Kasumi-1 (cell line): ENCODE measurements around the gene OASL.

Experiments used
- DNase-seq, 2 experiments: peaks; one replicate each; lab custom pipeline; 2025; lab: John Stamatoyannopoulos, UW

Gene OASL

DNA sequence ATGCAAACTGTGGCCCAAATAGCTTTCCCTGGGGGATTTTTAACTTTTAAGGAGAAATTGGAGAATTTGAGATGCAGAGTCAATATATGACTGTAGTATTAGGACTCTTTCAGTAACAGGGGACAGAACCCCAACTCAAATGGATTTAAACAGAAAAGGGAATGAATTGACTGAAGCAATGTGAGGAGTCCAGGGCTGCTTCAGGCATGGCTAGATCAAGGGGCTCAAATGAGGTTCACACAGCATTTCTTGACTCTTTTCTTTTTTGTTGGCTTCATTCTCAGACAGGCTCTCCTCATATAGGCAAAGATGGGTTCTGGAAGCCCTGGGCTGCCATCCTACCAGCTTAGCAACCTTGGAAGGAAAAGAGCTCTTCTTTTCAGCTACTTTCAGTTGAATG, 47.1 kb downstream of the OASL start:
- DNase-seq, result no peak

DNA sequence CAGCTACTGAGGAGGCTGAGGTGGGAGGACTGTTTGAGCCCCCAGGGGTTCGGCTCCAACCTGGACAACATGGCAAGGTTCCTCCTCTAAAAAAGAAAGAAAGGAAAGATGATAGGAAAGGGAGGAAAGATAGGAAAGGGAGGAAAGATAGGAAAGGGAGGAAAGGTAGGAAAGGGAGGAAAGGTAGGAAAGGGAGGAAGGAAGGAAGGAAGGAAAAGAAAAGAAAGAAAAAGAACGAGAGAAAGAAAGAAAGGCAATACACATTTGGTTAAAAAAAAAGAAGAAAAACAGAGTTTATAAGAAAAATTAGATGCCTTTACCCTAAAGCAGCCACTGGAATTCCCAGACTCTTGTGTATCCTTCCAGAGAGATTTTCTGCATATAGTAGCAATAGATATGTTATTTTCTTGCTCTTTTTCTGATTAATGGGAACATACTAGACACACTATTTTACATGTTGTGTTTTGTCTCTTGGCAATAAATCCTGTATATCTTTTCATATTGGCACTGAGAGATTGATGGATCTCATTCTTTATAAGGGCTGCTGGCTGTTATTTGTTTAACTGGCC, 48.5 kb downstream of the OASL start:
- DNase-seq, result no peak

DNA sequence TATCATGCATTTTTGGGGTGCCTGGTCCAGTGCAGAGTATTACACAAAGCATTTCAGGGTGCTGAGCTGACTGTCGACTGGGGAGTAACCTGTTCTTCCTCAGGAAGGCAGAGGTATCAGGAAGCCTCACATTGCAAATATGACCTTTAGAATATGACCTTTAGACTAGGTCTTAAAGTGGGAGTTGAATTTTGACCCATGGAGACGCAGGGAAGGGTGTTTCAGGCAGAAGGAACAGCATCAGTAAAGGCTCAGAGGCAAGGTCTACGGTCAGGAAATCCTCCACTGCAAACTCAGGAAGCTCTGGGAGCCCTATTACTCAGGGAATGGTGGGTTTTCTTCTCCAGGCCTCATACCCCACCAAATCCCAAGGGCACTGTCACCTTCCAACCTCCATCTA, 49.4 kb downstream of the OASL start:
- DNase-seq, result no peak

DNA sequence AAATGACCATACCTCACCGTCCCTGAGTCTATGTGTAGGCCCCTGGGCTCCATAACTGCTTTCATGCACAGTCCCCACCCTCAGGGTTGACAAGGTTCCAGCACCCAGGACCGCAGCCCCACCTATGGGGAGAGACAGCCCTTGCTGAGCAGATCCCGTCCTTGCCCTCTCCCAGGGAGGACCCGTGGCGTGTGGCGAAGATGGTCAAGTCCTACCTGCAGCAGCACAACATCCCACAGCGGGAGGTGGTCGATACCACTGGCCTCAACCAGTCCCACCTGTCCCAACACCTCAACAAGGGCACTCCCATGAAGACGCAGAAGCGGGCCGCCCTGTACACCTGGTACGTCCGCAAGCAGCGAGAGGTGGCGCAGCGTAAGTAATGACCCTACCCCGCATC, 50.4 kb downstream of the OASL start:
- DNase-seq, result no peak

DNA sequence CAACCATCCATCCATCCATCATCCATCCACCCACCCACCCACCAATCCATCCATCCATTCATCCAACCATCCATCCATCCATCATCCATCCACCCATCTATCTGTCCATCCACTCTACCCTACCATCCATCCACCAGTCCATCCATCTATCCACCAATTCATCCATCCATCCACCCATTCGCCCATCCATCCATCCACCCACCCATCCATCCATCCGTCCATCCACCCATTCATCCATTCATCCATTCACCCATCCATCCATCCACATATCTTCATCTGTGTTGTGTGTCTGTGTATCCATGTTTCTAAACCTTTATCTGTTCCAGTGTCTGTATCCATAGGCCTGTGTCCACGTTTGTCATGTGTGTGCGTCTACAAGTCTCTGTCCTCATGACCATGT, 50.8 kb downstream of the OASL start:
- no peak for DNase-seq

DNA sequence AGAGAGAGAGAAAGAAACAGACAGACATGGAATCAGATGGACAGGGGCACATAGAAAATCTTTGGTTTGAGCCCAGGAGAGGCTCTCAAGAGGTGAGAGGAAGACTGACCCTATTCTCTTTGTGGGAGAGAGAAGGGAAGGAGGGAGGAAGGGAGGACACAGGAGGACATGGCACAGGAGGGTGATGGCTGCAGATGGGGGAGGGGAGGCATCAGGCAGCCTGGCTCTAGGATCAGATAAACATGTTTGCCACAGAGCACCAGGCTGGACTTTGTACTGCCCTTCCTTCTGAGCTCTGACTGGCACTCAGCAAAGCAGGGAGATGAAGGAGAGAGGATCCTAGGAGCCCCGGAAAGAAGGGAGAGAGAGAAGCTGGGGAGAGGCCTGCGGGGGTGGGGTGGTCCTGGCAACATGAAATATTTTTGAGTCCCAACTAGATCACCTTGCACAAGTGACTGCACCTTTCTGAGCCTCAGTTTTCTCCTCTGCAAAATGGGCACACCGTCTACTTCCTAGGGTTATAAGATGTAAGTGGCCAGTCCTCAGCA, 54.6 kb downstream of the OASL start:
- no peak for DNase-seq

DNA sequence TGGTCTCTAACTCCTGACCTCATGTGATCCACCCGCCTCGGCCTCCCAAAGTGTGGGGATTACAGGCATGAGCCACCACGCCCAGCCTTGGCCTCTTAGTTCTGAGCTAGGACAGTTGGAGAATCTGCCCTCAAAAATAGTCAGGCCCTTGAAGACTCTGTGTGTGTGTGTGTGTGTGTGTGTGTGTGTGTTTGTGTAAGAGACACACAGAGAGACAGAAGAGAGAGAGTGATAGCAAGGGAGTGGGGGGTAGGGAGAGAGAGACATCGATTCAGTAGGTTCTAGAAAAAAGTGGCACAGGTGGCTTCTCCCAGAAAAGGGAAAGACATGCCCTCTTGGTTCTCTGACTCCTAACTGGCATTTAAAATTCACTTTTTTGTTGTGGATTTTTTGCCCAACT, 55.3 kb downstream of the OASL start:
- no peak for DNase-seq

DNA sequence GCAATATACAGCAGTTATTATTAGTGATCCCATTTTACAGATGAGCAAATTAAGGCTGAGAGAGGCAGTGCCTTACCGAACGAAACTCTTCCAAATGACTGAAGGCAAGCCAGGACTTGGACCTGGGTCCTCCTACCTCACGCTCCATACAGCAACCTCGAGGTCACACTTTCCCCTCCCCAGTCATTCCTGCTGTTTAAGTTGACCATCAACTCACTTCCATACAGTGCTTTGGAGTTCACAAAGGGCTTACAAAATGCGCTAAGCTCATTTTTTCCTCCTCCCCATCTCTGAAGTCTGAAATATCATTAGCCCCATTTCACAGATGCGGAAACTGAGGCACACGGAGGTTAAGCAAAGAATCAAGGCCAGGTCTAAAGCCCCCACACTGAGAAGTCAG, 56.4 kb downstream of the OASL start:
- no peak for DNase-seq

DNA sequence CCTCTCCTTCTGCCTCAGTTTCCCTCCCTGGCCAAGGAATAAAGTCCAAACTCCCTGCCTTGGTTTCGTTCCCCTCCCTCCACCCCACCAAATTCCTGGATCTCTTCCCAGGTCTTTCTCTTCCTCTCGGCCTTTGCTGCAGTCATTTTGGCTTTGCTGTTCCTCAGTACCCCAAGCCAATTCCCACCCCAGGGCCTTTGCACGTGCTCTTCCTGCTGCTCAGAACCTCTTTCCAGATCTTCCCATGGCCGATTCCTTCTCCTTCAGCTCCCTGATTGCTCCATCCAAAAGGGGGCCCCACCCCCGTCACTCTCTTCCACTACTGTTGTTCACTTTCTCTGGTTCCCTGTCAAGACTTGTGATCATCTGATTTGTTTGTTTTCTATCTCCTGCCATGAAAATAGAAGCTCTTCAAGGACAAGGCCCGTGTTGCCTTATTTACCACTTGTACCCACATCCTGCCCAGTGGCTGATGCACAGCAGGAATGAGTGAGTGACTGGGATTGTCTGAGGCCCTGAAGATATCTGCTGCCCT, 57.6 kb downstream of the OASL start:
- DNase-seq, result no peak

DNA sequence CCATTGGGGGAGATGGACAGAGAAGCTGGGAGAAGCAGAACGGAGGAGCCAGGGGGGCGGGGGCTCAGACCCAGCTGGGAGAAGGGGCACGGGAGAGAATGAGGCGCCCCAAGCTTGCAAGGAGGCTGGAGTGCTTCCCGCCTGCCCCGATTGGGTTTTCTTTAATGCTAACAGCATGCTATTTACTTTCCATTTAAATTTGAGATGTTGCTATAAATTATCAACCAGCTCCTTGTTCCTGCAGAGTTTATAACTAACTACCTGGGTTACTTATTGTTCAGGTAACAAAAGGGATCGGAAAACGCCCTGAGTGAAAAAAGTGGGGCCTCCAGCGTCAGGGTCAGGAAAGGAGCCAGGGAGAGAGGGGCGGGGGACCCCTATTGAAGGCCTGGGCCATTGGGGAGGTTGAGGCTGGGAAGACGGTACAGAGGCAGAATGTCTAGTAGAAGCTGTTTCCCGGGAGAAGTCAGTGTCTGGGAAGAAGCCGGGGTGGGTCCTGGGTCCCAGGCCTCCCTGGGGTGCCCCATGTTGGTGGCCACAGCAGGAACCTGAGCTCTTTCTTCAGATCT, 58.2 kb downstream of the OASL start:
- no peak for DNase-seq

DNA sequence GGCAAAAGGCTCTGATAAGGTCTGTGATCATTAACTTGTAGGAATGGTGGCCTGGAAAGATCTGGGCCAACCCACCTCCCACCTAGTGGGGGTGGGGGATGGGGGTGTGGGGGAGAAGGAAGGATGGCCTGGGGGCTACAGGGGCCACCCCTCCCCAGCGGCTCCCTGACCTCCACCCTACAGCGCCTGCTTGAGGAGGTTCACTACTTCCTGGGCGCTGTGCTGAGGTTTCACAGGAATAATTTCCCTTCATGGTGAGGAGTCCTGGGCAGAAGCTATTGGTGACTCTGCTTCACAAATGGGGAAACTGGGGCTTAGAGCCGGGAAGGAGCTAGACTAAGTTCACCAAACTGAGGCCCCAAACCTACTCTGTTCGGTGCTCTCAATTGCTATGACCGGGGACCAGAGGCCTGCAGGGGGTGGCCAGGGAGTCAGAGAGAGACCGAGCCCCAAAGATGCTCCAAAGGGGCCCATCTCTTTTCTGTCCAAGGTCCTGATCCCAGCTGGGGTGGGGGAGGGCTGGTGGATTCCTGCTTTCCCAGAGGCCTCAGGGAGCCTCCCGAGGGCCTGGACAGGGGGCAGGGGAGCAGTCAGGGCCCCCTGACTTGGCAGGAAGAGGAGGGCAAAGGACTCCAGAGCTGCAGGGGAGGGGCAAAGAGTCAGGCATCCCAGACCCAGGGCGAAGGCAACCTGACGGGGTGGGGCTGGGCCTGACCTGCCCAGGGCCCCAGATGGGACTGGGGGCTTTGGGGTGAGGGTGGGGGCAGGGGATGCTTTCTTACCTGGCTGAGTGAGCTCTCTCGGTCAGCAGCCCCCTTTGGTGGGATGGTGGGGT, 59.0 kb downstream of the OASL start:
- no peak for DNase-seq

DNA sequence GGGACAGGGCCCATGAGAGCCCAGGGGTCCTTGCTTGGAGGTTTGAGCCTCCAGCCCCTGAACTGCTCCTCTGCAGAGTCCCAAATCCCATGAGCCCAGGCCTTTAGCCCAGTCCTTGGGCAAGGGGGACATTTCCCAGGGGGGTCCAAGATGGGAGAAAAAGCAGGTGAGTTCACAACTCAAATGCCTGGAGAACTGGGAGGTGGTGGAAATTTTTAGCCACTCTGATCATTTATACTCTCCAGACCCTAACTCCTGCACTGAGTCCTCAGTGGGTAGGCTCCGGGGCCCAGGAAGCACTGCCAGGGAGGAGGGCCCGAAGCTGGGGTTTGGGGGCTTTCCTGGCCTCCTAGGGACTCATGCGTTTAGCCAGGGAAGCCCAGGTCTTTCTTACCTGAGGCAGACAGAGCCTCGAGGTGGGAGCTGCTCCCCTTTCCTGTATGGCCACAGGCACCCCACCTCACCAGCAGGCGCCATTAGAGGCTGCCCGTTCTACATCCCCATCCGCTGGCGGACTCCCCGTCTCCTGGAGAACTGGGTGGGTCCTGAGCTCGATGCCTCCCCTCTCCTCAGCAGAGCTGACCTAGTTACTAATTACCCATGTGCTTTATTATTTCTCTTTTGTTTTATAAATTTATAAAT, 59.7 kb downstream of the OASL start:
- DNase-seq, result no peak

DNA sequence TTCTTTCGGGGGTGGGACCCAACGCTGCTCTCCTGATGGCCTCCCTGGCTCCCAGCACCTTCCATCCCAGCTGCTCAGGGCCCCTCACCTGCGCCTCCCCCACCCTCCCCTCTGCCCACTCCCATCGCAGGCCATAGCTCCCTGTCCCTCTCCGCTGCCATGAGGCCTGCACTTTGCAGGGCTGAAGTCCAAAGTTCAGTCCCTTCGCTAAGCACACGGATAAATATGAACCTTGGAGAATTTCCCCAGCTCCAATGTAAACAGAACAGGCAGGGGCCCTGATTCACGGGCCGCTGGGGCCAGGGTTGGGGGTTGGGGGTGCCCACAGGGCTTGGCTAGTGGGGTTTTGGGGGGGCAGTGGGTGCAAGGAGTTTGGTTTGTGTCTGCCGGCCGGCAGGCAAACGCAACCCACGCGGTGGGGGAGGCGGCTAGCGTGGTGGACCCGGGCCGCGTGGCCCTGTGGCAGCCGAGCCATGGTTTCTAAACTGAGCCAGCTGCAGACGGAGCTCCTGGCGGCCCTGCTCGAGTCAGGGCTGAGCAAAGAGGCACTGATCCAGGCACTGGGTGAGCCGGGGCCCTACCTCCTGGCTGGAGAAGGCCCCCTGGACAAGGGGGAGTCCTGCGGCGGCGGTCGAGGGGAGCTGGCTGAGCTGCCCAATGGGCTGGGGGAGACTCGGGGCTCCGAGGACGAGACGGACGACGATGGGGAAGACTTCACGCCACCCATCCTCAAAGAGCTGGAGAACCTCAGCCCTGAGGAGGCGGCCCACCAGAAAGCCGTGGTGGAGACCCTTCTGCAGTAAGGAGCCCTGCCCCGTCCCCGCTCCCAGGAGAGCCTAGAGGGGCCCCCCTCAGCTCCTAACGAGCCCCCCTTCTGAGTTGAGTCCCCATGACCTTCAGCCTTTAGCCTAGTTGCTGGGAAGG, 60.5 kb downstream of the OASL start, which contains the start of gene HNF1A:
HNF1A (plus strand) TSS at position 248 of the 924 bp plus-strand sequence; CDS start at position 474, 226 bp downstream.
- no peak for DNase-seq

DNA sequence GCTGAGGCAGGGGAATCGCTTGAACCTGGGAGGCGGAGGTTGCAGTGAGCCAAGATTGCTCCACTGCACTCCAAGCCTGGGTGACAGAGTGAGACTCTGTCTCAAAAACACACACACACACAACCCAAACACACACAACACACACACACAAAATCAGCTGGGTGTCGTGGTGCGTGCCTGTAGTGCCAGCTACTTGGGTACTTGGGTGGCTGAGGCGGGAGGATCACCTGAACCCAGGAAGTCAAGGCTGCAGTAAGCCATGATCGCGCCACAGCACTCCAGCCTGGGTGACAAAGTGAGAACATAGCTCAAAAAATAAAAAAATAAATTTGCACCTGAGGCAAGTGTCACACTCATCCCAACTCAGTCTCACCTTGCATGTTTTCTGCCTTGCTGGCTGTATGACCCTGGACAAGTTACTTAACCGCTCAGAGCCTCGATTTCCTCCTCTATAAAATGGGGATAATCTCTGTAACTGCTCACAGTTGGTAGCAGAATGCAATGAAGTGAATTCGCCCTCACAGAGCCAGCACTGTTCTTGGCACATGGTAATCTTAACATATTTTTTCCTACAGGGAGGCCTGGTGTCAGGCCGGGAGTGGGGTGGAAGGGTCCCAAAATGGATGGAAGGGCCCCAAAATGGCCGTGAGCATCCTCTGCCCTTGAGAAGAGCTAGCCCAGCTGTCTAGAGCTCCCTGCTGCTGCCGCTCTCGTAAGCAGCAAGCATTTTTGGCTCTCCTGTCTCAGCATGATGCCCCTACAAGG, 61.3 kb downstream of the OASL start:
- no peak for DNase-seq

DNA sequence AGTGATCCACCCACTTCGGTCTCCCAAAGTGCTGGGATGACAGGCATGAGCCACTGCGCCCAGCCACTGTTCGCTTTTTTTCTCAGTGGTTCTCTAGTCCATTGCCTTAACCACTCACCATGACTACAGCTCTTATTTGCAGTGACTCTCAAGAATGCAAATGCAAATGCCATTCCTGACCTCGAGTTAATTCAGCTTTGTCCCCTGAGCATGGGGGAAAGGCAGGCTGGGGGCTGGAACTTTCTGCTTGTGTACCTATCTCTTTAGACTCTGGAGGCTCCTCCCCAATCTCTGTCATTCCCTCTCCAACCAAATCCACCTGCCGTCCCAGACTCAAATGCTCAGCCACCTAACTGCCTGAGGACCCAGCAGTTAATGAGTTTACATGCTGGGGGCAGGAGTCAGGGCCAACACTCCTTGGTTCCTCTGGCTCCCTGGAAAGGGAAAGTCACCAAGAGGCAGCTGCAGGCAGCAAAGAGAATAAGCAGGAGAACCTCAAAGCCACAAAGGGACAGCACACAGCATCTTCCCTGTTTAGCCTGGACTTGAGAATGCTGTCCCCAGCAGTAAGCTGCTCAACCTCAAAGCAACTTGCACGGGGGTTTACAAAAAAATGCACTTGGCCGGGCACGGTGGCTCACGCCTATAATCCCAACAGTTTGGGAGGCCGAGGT, 66.0 kb downstream of the OASL start:
- DNase-seq, result no peak

DNA sequence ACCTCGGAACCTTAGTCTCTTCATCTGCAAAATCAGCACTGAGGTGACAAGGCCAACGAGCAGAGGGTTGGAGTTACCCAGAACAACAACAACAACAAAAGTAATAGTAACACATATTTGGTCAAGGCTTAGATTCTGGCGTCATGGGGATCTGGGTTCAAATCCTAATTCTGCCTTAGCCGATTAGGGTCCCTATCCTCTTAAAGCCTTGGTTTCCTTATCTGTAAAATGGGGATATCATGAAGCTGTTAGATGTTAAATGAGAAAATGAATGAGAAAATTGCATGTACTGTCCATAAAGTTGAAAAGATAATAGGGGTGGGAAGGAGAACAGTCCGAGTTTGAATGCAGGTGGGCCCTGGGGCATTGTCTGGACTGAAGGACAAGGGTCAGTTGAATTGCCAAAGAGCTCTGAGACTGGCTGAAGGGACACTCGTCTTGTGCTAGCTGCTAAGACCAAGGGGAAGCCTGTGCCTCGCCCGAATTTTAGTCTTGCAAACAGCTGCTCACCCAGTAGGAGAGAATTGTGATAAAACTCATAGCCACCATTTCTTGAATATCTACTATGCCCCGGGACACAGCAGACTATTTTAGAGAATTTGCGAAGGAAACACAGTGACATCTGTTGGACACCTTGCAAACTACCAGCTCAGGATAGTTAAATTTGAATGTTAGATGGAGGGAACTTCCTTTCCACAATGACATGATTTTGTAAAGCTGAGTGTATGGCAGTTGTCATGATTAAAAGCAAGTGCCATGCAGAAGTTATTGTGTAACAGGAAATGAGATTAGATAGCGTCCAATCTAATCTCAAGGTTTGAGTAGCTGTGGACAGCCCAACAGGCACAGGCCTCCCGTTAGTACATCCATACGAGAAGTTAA, 67.5 kb downstream of the OASL start:
- peak; percentile 87 to 91 for DNase-seq

DNA sequence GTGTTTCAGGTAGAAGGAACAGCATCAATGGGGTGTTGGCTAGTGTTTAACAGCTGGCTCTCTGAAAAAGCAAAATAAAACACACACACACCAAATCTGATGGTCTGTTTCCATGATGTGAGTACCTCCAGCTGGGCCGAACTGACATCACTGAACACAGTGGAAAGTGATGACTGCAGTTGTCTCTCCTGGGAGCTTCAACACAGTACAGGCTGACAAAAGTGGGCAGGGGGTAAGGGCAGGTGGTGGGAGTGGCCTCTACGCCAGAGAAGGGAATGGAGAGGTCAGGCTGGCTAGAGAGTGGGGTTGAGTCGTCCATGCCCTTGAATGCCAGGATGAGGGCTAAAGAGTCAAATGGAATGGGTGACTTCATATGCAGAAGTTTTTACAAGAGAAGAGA, 68.7 kb downstream of the OASL start:
- DNase-seq, result no peak
